Karpas-422 (cell line): ENCODE measurements around the gene THAP4. TPM values are rescaled to one million over a fixed set of nuclear protein-coding genes. Genes with fewer than 3 reads are reported as not detected.
"Not testable (repeated sequence)": the region's sequence is repeated elsewhere in the genome, so short reads cannot be mapped to it uniquely, and the experiment has no call there.

Experiments
- DNase-seq: peaks from one replicate; pipeline ENCODE4 v3.0.0-alpha.2; 2015
- H2AFZ ChIP-seq: fragments of 200-600 bp; sonication (generic); 2 replicates; pipeline ENCODE4 v1.6.1; 2014; ENCODE audit warnings: antibody characterized with exemption, low read length, mixed read lengths
- H3K27ac ChIP-seq: fragments of 200-600 bp; sonication (generic); 2 replicates; pipeline ENCODE4 v1.5.1; 2014; ENCODE audit warnings: mild to moderate bottlenecking, low read length, moderate library complexity
- H3K27me3 ChIP-seq: fragments of 200-600 bp; sonication (generic); 2 replicates; pipeline ENCODE4 v1.6.1; 2014; ENCODE audit warnings: low read length, mixed read lengths
- H3K36me3 ChIP-seq: fragments of 200-600 bp; sonication (generic); 2 replicates; pipeline ENCODE4 v1.6.1; 2014; ENCODE audit warnings: low read length, mixed read lengths; ENCODE audit not compliant: insufficient read depth
- H3K4me1 ChIP-seq: fragments of 200-600 bp; sonication (generic); 2 replicates; pipeline ENCODE4 v1.6.1; 2014; ENCODE audit warnings: mild to moderate bottlenecking, low read length, mixed read lengths
- H3K4me2 ChIP-seq: fragments of 200-600 bp; sonication (generic); 2 replicates; pipeline ENCODE4 v1.6.1; 2014; ENCODE audit warnings: low read length, low read depth, mild to moderate bottlenecking; ENCODE audit not compliant: poor library complexity, severe bottlenecking
- H3K4me3 ChIP-seq: fragments of 200-600 bp; sonication (generic); 2 replicates; pipeline ENCODE4 v1.5.1; 2014; ENCODE audit warnings: mild to moderate bottlenecking, antibody characterized with exemption, low read length, mixed read lengths
- H3K79me2 ChIP-seq: fragments of 200-600 bp; sonication (generic); 2 replicates; pipeline ENCODE4 v1.6.1; 2014; ENCODE audit warnings: mild to moderate bottlenecking, low read length, mixed read lengths
- H3K9ac ChIP-seq: fragments of 200-600 bp; sonication (generic); 2 replicates; pipeline ENCODE4 v1.6.0; 2014; ENCODE audit warnings: low read length
- H3K9me2 ChIP-seq: fragments of 200-600 bp; sonication (generic), shearing (Covaris generic); replicated peaks from 2 replicates; pipeline ENCODE4 v1.6.0; 2014; ENCODE audit warnings: mild to moderate bottlenecking, low read length, moderate library complexity; ENCODE audit not compliant: insufficient read depth
- H3K9me3 ChIP-seq: fragments of 300-700, 200-600 bp; sonication (generic); 2 replicates; pipeline ENCODE4 v1.6.1; 2014; ENCODE audit warnings: low read length, mixed read lengths
- H4K20me1 ChIP-seq: fragments of 200-600 bp; sonication (generic); 2 replicates; pipeline ENCODE4 v1.6.1; 2014; ENCODE audit warnings: mild to moderate bottlenecking, antibody characterized with exemption, low read length, low read depth; ENCODE audit not compliant: insufficient read depth
- total RNA-seq: library from RNA; depleted of rRNA; stranded (reverse); fragments of >200 nt; shearing (Covaris generic); gene quantifications from 2 replicates; pipeline ENCODE4 v1.2.3, GENCODE V29; 2014; ENCODE audit warnings: low replicate concordance

Gene THAP4
- total RNA-seq, 1 experiment from 2014 or later = 45.4 TPM

DNA sequence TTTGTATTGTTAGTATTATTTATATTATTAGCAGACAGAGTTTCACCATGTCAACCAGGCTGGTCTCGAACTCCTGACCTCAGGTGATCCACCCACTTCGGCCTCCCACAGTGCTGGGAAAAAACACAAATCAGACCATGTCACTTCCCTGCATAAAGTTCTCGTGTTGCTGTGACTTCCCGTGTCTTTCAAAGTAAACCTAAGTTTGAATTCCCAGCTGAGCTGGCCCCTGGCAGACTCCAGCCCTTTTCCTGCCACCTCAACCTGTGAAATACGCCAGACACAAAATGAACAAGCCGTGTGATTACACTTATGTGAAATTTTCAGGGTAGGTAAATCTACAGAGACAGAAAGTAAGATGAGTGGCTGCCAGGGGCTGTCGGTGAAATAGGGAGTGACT lies 70.5 kb downstream of the THAP4 start:
- Histone ChIP-seq H3K27ac (no peak overlapping the region), H3K79me2 (no peaks in the 10 kb centered on the region), H4K20me1 (no peaks in the 10 kb centered on the region)

GRCh38 chr2:241566021-241566420 lies 70.9 kb downstream of the THAP4 start:
- H3K9me2 ChIP-seq, H3K4me1 ChIP-seq, H4K20me1 ChIP-seq, H3K27me3 ChIP-seq, H3K27ac ChIP-seq, H3K9me3 ChIP-seq, DNase-seq, H2AFZ ChIP-seq, H3K4me3 ChIP-seq, H3K36me3 ChIP-seq, H3K79me2 ChIP-seq, H3K4me2 ChIP-seq, H3K9ac ChIP-seq: not testable (repeated sequence)

More for the DNA sequence above, 70.5 kb downstream of the THAP4 start:
- no peak overlapping the region for H3K9ac ChIP-seq
- H3K4me2 ChIP-seq = no peak overlapping the region
- H3K36me3 ChIP-seq = no peaks in the 10 kb centered on the region
- H3K27me3 ChIP-seq = no peaks in the 10 kb centered on the region
- H3K4me1 ChIP-seq = peaks cover 5% of the 10 kb centered on the region; the same call in 1 of the 2 replicates
- H3K9me3 ChIP-seq = no peaks in the 10 kb centered on the region
- no peaks in the 10 kb centered on the region for H3K9me2 ChIP-seq
- H3K4me3 ChIP-seq = no peak overlapping the region
- H2AFZ ChIP-seq = no peak overlapping the region
- DNase-seq = no peak

- Histone ChIP-seq H3K36me3 (no peaks in the 10 kb centered on the region), H4K20me1 (no peaks in the 10 kb centered on the region), H3K27ac (no peak overlapping the region), H3K4me2 (no peak overlapping the region), H3K79me2 (no peaks in the 10 kb centered on the region), H3K9me3 (no peaks in the 10 kb centered on the region), H3K4me3 (no peak overlapping the region), H3K27me3 (no peaks in the 10 kb centered on the region), H3K9me2 (no peaks in the 10 kb centered on the region), H2AFZ (no peak overlapping the region), H3K4me1 (peaks cover 5% of the 10 kb centered on the region; the same call in 1 of the 2 replicates), H3K9ac (no peak overlapping the region)
- DNase-seq = no peak
Observed at GRCh38 chr2:241565411-241565810, 71.5 kb downstream of the THAP4 start.

DNA sequence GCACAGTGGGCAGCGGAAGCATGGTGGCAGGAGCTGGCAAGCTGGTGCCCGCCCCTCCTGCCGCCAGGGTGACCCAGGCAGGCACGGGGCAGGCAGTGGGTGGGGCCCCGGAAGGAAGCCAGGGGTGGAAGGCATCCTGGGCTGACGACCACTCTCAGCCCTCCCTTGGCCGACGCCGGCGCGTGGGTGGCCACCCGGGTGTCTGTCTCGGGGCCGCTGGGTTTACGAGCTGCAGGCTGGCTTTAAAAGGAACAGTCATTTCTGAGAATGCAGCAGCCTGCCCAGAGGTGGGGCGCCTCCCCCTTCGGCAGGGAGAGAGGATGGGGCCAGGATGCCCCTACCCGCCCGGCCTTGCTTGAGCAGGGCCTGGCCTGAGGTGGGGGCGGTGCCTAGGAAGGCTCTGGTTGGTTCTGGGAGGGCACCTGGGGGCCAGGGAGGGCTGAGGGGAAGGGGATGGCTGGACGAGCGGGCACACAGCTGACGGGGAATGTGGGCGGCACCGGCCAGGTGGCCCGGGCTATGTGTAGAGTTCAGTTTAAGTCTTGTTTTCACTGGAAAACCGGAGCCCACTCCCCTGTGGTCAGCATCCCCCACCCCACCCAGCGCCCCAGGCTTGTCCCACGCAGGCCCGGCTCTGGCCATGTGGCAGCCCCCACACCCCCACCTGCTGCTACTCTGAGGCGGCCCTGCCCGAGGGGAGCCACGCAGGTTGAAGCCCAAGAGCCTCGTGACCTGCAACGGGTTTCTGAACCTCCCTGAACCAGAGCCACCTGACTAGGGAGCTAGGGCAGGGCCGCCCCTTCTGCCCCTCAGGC lies 72.2 kb downstream of the THAP4 start:
- Histone ChIP-seq H3K27ac (no peak overlapping the region), H3K4me1 (peaks cover 5% of the 10 kb centered on the region; the same call in 1 of the 2 replicates), H3K79me2 (no peaks in the 10 kb centered on the region), H2AFZ (no peak overlapping the region), H3K36me3 (no peaks in the 10 kb centered on the region), H4K20me1 (no peaks in the 10 kb centered on the region), H3K9me3 (no peaks in the 10 kb centered on the region), H3K4me2 (no peak overlapping the region), H3K9ac (no peak overlapping the region), H3K9me2 (no peaks in the 10 kb centered on the region), H3K27me3 (no peaks in the 10 kb centered on the region), H3K4me3 (no peak overlapping the region; the same call in 1 of the 2 replicates)
- no peak for DNase-seq

DNA sequence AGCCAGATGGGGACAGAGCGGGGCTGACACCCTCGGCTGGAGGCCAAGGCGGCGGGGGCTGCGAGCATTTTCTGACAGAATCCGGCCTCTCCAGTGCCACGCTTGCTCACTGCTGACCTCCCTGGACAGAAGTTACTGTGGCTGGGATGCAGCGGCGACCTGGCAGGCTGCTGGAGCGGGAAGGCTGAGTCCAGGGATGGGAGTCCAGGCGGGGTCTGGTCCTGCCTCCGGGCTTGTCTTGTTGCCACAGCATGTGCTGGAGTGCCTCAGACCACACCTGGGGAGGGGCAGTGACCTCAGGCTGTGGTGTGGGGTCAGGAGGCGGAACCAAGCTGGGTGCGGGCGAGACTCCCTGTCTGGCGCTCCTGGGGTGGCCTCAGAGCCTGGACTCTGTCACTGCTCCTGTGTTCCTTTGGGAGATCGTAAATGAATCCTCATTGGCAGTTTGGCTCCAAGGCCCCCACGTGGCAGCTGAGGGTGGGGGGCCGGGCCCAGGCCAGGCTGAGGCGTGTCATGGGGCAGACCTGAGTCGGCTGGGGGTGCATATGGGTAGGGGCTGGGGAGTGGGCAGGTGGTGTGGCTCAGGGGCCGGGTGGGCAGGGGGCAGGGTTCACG lies 72.9 kb downstream of the THAP4 start:
- DNase-seq = no peak
- Histone ChIP-seq H3K36me3 (no peaks in the 10 kb centered on the region), H3K9me3 (no peaks in the 10 kb centered on the region), H4K20me1 (no peaks in the 10 kb centered on the region), H3K4me2 (no peak overlapping the region), H3K9ac (no peak overlapping the region), H3K27me3 (no peaks in the 10 kb centered on the region), H3K27ac (no peak overlapping the region), H2AFZ (no peak overlapping the region), H3K9me2 (no peaks in the 10 kb centered on the region), H3K79me2 (no peaks in the 10 kb centered on the region), H3K4me1 (peaks cover 5% of the 10 kb centered on the region; the same call in 1 of the 2 replicates), H3K4me3 (no peak overlapping the region)

GRCh38 chr2:241563571-241563980 lies 73.4 kb downstream of the THAP4 start:
- H3K79me2 ChIP-seq = no peaks in the 10 kb centered on the region
- H3K4me1 ChIP-seq = peaks cover 5% of the 10 kb centered on the region; the same call in 1 of the 2 replicates
- H2AFZ ChIP-seq = no peak overlapping the region
- no peaks in the 10 kb centered on the region for H3K27me3 ChIP-seq
- no peak for DNase-seq
- H3K36me3 ChIP-seq = no peaks in the 10 kb centered on the region
- H3K9me3 ChIP-seq = no peaks in the 10 kb centered on the region
- no peaks in the 10 kb centered on the region for H4K20me1 ChIP-seq
- no peaks in the 10 kb centered on the region for H3K9me2 ChIP-seq
- H3K4me3 ChIP-seq = no peak overlapping the region
- H3K27ac ChIP-seq = no peak overlapping the region
- no peak overlapping the region for H3K9ac ChIP-seq
- no peak overlapping the region for H3K4me2 ChIP-seq

DNA sequence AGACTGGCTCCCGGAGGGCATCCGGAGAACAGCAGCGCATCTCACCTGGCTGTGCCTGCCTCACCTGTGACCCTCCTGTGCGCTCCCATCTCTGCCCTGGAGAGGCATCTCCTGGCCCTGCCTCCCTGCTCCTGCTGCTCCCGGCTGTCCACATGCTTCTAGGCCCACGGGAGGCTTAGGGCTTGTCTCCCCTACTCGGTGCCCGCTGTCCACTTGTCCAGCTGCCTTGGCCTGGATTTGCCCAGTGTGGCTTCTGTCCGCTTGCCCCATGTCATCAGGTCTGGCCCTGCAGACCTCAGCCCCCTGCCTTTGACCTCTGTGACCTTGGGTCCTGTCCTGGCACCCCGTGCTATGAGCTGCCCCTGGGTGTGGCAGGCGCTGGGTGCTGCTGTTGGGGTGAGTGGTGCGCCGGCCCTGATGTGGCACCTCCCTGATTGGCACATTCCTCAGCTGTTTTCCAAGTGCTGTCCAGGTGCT lies 73.9 kb downstream of the THAP4 start:
- no peaks in the 10 kb centered on the region for H3K79me2 ChIP-seq
- DNase-seq = no peak

GRCh38 chr2:241562269-241562891 lies 74.6 kb downstream of the THAP4 start:
- no peaks in the 10 kb centered on the region for H3K79me2 ChIP-seq
- H3K9ac ChIP-seq = no peak overlapping the region
- no peaks in the 10 kb centered on the region for H3K9me3 ChIP-seq
- no peaks in the 10 kb centered on the region for H3K36me3 ChIP-seq
- H3K4me3 ChIP-seq = no peak overlapping the region
- H3K9me2 ChIP-seq = no peaks in the 10 kb centered on the region
- H3K4me2 ChIP-seq = no peak overlapping the region
- H2AFZ ChIP-seq = no peak overlapping the region
- peaks cover 5% of the 10 kb centered on the region; the same call in 1 of the 2 replicates for H3K4me1 ChIP-seq
- no peak for DNase-seq
- H4K20me1 ChIP-seq = no peaks in the 10 kb centered on the region
- H3K27me3 ChIP-seq = no peaks in the 10 kb centered on the region
- H3K27ac ChIP-seq = no peak overlapping the region

More for the DNA sequence above, 73.9 kb downstream of the THAP4 start:
- no peaks in the 10 kb centered on the region for H3K9me3 ChIP-seq
- no peak overlapping the region for H3K4me2 ChIP-seq
- H3K27ac ChIP-seq = no peak overlapping the region
- no peaks in the 10 kb centered on the region for H3K27me3 ChIP-seq
- H4K20me1 ChIP-seq = no peaks in the 10 kb centered on the region
- H3K4me3 ChIP-seq = no peak overlapping the region
- no peak overlapping the region for H2AFZ ChIP-seq
- peaks cover 5% of the 10 kb centered on the region; the same call in 1 of the 2 replicates for H3K4me1 ChIP-seq
- H3K9ac ChIP-seq = no peak overlapping the region
- no peaks in the 10 kb centered on the region for H3K9me2 ChIP-seq
- no peaks in the 10 kb centered on the region for H3K36me3 ChIP-seq
